Measurements from ENCODE around the gene ETS1. TPM values are rescaled to one million over a fixed set of nuclear protein-coding genes. Genes with fewer than 3 reads are reported as not detected.

ETS1 gene
- total and polyA plus RNA-seq, 11 donors, result 18.4 to 101 (median 45.3) TPM

DNA sequence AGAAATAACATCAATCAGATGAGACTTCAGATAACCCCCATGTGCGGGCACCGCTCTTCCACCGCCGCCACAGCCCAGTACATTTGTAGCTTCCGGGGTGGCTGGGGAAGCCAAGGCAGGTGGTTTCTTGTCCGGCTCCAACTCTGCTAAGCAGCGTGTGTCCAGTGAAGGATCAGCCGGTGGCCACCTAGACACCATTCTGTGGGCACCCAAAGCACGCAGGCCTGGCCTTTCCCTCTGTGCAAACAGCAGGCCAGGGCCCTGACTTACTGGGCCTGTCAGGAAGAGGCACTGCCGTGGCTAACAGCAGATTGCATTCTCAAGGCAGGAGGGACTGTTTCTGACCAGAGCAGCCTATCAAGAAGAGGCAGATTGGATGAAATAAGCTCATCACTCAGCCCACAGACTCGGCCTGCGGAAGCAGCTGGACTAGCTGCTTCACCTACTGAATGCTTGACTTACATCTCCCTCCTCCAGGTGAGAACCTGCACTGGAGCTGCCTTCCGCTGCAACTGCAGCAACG lies 74.8 kb downstream of the ETS1 start:
- Histone ChIP-seq H3K27ac (peak overlapping the region in 3 of 12 donors; percentile 11 to 96 (median 20)), H3K4me1 (peaks cover 9 to 100% (median 96%) of the 10 kb centered on the region in 12 donors), H3K36me3 (peaks cover 0 to 23% (median 15%) of the 10 kb centered on the region in 9 donors), H3K9me3 (no peaks in the 10 kb centered on the region), H3K4me3 (peak overlapping the region in 6 of 12 donors; percentile 2 to 81 (median 12)), H3K27me3 (no peaks in the 10 kb centered on the region)
- 45 to 73% (median 60%) methylated on average over 14 of the region's 14 CpGs for WGBS, 4 donors
- TF ChIP-seq POLR2A (IDR thresholded peaks at IDR 0.05) (no peak), CTCF (IDR thresholded peaks at IDR 0.05) (no peak)
- intact Hi-C loops (cut with DNase I), result loop anchor here in 2 of 10 donors (5.0 to 10.0 kb wide), 2 partner anchors 40 to 48 kb away; no protein-coding TSS in a partner anchor
- DNase-seq (no peak), ATAC-seq (peak in 2 of 4 donors; percentile 12 to 26)

DNA sequence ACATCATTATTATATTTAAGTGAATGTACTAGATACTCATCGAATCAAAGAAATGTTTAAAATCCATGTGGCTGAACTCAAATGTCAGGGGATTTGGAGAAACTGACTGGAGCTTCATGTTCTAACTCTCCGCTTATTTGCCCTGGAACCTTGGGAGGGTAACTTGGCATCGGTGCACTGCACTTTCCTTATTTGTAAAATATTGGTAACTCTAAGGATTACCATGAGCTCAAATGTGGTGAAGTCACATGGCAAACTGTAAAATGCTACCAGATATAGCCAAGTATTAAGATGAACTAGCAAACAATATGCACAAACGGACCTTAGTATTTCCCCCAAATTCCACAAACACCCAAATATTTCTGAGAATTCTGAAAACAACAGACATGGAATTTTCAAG lies 75.6 kb downstream of the ETS1 start:
- TF ChIP-seq CTCF (IDR thresholded peaks at IDR 0.05) (no peak), POLR2A (IDR thresholded peaks at IDR 0.05) (no peak)
- Histone ChIP-seq H3K27me3 (no peaks in the 10 kb centered on the region), H3K27ac (peak overlapping the region in 1 of 12 donors; percentile 96), H3K4me1 (peaks cover 9 to 100% (median 96%) of the 10 kb centered on the region in 12 donors), H3K9me3 (no peaks in the 10 kb centered on the region), H3K36me3 (peaks cover 0 to 21% (median 15%) of the 10 kb centered on the region in 9 donors), H3K4me3 (peak overlapping the region in 1 of 12 donors; percentile 81)
- WGBS, 4 donors, result 42 to 55% (median 48%) methylated on average over 4 of the region's 4 CpGs
- ATAC-seq, result no peak
- no peak for DNase-seq
- intact Hi-C loops (cut with DNase I), result loop anchor here in 2 of 10 donors (5.0 to 10.0 kb wide), 2 partner anchors 41 to 47 kb away; no protein-coding TSS in a partner anchor

DNA sequence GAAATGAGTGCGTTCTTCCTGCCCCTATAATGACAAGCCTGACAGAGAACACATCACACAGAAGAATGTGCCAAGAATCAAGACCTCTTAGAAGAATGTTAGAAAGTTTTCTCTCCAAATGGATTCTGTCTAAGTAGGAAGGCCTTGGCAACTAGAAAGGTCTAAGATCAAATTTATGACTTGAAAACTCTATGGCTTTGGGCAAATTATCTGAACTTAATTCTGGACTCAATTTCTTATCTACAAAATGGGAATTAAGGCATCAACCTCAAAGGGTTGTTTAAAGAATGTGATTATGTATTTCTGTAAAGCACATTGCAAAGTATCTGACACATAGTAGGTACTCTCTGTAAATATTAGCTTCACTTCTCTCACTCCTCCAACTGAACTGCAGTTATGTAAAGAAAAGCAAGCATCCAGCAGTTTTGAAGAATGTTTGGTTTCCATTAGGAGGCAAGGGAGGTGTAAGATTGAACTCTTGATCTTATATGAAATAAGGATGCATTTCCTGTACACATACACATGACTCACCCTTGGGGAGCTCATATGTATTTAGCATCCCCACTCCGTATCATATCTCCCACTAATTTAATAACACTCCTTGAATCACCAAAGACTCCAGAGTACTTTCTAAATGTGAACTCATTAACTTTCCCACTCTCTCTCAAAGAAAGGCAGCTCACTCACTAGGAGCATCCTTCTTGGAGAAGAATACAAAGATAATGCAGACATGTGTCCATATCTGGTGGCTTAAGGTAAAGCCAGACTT lies 77.6 kb downstream of the ETS1 start:
- peaks cover 16 to 100% (median 96%) of the 10 kb centered on the region in 12 donors for H3K4me1 ChIP-seq
- DNase-seq (no peak), ATAC-seq (no peak)
- intact Hi-C loops (cut with DNase I), result loop anchor here in 3 of 10 donors (5.0 to 10.0 kb wide), 3 partner anchors 42 to 215 kb away; no protein-coding TSS in a partner anchor
- no peaks in the 10 kb centered on the region for H3K9me3 ChIP-seq
- TF ChIP-seq CTCF (IDR thresholded peaks at IDR 0.05) (no peak), POLR2A (IDR thresholded peaks at IDR 0.05) (no peak)
- no peaks in the 10 kb centered on the region for H3K27me3 ChIP-seq
- peak overlapping the region in 6 of 12 donors; percentile 9 to 96 (median 14) for H3K27ac ChIP-seq
- peaks cover 0 to 28% (median 15%) of the 10 kb centered on the region in 9 donors for H3K36me3 ChIP-seq
- H3K4me3 ChIP-seq, result no peak overlapping the region
- WGBS, 4 donors, result 62 to 68% (median 65%) methylated on average over 2 of the region's 2 CpGs

All from heart left ventricle (tissue), 16 donors.